Glutamatergic neuron (in vitro differentiated cells): Measurements from ENCODE around the gene PLEK. TPM values are rescaled to one million over a fixed set of nuclear protein-coding genes. Genes with fewer than 3 reads are reported as not detected.

Experiments used
- DNase-seq: peaks from one replicate; pipeline ENCODE4 v3.0.0; 2022
- H3K27ac Mint-ChIP-seq: one replicate; pipeline ENCODE4 v1.8.0; 2020; ENCODE audit warnings: mild to moderate bottlenecking, mixed read lengths, inconsistent platforms; ENCODE audit not compliant: unreplicated experiment
- H3K27me3 Mint-ChIP-seq: one replicate; pipeline ENCODE4 v1.8.0; 2020; ENCODE audit warnings: mild to moderate bottlenecking, moderate library complexity, mixed read lengths, inconsistent platforms; ENCODE audit not compliant: unreplicated experiment
- H3K36me3 Mint-ChIP-seq: one replicate; pipeline ENCODE4 v1.8.0; 2020; ENCODE audit warnings: mild to moderate bottlenecking, mixed read lengths, inconsistent platforms; ENCODE audit not compliant: unreplicated experiment
- H3K4me1 Mint-ChIP-seq: one replicate; pipeline ENCODE4 v1.8.0; 2020; ENCODE audit warnings: mild to moderate bottlenecking, low read depth, mixed read lengths, inconsistent platforms; ENCODE audit not compliant: unreplicated experiment
- H3K4me3 Mint-ChIP-seq: one replicate; pipeline ENCODE4 v1.8.0; 2020; ENCODE audit warnings: mild to moderate bottlenecking, mixed read lengths, inconsistent platforms; ENCODE audit not compliant: unreplicated experiment
- H3K9me3 Mint-ChIP-seq: one replicate; pipeline ENCODE4 v1.8.0; 2020; ENCODE audit warnings: mild to moderate bottlenecking, moderate library complexity, mixed read lengths, inconsistent platforms; ENCODE audit not compliant: unreplicated experiment
- CTCF ChIP-seq: fragments of 200-600 bp; sonication (generic); IDR thresholded peaks from one replicate; pipeline ENCODE4 v1.5.0; 2021; ENCODE audit not compliant: partially characterized antibody, unreplicated experiment
- total RNA-seq: library from RNA; stranded (reverse); fragmentation: NEBNext Ultra II Directional; extraction: Animal tissue kit (Norgen Biotek cat#: 25700); gene quantifications from one replicate; pipeline ENCODE4 v1.2.1, GENCODE V29; 2021; ENCODE audit not compliant: unreplicated experiment

The PLEK gene
- total RNA-seq, 1 donor from 2014 or later, result not detected

- H3K27me3 Mint-ChIP-seq, result no peaks in the 10 kb centered on the region
- no peak overlapping the region for H3K27ac Mint-ChIP-seq
- DNase-seq, result no peak
- no peak overlapping the region for H3K4me3 Mint-ChIP-seq
- no peaks in the 10 kb centered on the region for H3K36me3 Mint-ChIP-seq
- H3K4me1 Mint-ChIP-seq, result peaks cover 6% of the 10 kb centered on the region
- no peak for TF ChIP-seq CTCF
- no peaks in the 10 kb centered on the region for H3K9me3 Mint-ChIP-seq
Measured at GRCh38 chr2:68368654-68369336, 3.7 kb downstream of the PLEK start.

GRCh38 chr2:68369337-68369734 lies 4.3 kb downstream of the PLEK start:
- Mint-ChIP-seq H3K36me3 (no peaks in the 10 kb centered on the region), H3K9me3 (no peaks in the 10 kb centered on the region), H3K4me3 (no peak overlapping the region), H3K27me3 (no peaks in the 10 kb centered on the region), H3K27ac (no peak overlapping the region), H3K4me1 (peaks cover 6% of the 10 kb centered on the region)
- no peak for DNase-seq
- TF ChIP-seq CTCF, result no peak

- Mint-ChIP-seq H3K4me1 (peaks cover 6% of the 10 kb centered on the region), H3K27me3 (no peaks in the 10 kb centered on the region), H3K4me3 (no peak overlapping the region), H3K27ac (no peak overlapping the region), H3K36me3 (no peaks in the 10 kb centered on the region), H3K9me3 (no peaks in the 10 kb centered on the region)
- no peak for TF ChIP-seq CTCF
- DNase-seq, result no peak
Measured at GRCh38 chr2:68371138-68371537, 6.1 kb downstream of the PLEK start.

- Mint-ChIP-seq H3K4me3 (no peak overlapping the region), H3K4me1 (peaks cover 6% of the 10 kb centered on the region), H3K27me3 (no peaks in the 10 kb centered on the region), H3K27ac (no peak overlapping the region), H3K36me3 (no peaks in the 10 kb centered on the region), H3K9me3 (no peaks in the 10 kb centered on the region)
- TF ChIP-seq CTCF, result no peak
- no peak for DNase-seq
Measured at GRCh38 chr2:68371581-68371980, 6.5 kb downstream of the PLEK start.

GRCh38 chr2:68372485-68372884 lies 7.4 kb downstream of the PLEK start:
- no peak for TF ChIP-seq CTCF
- Mint-ChIP-seq H3K9me3 (no peaks in the 10 kb centered on the region), H3K27ac (no peak overlapping the region), H3K4me3 (no peak overlapping the region), H3K36me3 (no peaks in the 10 kb centered on the region), H3K4me1 (peaks cover 6% of the 10 kb centered on the region), H3K27me3 (no peaks in the 10 kb centered on the region)
- DNase-seq, result no peak
